Measurements from ENCODE around the gene TSFM.

DNA sequence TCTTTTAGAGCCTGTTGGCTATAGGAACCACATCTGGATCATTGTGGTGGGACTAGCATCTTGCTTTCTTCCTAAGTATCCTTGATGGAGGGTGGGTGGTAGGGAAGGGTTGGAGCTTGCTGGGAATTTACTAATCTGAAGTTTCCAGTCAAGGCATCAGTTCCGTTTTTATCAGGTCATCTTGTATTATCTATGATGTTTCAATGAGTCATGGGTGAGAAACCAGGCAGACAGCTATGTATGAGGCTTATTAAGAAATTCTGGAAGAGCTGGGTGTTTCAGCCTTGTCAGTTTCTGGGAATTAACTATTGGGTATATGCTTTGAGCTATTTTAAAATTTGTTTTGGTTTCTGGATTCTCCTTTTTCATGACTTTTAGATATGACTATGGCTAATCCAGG is 11.3 kb downstream of the TSFM start:
- TF ChIP-seq, protein P1, sequence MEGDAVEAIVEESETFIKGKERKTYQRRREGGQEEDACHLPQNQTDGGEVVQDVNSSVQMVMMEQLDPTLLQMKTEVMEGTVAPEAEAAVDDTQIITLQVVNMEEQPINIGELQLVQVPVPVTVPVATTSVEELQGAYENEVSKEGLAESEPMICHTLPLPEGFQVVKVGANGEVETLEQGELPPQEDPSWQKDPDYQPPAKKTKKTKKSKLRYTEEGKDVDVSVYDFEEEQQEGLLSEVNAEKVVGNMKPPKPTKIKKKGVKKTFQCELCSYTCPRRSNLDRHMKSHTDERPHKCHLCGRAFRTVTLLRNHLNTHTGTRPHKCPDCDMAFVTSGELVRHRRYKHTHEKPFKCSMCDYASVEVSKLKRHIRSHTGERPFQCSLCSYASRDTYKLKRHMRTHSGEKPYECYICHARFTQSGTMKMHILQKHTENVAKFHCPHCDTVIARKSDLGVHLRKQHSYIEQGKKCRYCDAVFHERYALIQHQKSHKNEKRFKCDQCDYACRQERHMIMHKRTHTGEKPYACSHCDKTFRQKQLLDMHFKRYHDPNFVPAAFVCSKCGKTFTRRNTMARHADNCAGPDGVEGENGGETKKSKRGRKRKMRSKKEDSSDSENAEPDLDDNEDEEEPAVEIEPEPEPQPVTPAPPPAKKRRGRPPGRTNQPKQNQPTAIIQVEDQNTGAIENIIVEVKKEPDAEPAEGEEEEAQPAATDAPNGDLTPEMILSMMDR (IDR thresholded peaks at IDR 0.05): no peak
- TF ChIP-seq POLR2A (IDR thresholded peaks at IDR 0.05): no peak
